ENCODE measurements around the gene OSBPL7. TPM values are rescaled to one million over a fixed set of nuclear protein-coding genes. Genes with fewer than 3 reads are reported as not detected.

Gene OSBPL7
- total RNA-seq, 1 donor from 2014 or later = 14.4 TPM

DNA sequence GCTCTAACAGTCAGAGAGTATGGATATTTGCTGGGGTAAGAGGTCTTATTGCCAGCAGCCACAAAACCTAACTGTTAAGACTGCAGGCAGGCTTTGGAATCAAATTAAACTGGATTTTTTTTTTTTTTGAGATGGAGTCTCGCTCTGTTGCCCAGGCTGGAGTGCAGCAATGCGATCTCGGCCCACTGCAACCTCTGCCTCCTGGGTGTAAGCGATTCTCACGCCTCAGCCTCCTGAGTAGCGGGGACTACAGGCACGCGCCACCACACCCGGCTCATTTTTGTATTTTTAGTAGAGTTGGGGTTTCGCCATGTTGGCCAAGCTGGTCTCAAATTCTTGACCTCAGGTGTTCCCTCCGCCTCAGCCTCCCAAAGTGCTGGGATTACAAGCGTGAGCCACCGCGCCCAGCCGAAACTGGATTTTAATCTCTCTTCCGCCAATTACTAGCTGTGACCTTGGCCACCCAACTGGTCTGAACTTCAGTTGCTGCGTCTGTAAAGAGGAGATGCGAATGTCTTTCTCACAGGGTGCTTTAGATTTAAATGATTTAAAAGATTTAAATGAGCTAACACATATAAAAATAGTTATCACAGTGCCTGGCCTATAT lies 8.9 kb upstream of the OSBPL7 start:
- intact Hi-C loops (cut with DNase I) = no loop called here
- Histone ChIP-seq H3K4me3 (peak overlapping the region; percentile 77), H3K27me3 (no peaks in the 10 kb centered on the region), H3K9me3 (no peaks in the 10 kb centered on the region), H3K27ac (peak overlapping the region; percentile 81), H3K36me3 (peaks cover 36% of the 10 kb centered on the region), H3K4me1 (peaks cover 23% of the 10 kb centered on the region)
- TF ChIP-seq, protein P1, sequence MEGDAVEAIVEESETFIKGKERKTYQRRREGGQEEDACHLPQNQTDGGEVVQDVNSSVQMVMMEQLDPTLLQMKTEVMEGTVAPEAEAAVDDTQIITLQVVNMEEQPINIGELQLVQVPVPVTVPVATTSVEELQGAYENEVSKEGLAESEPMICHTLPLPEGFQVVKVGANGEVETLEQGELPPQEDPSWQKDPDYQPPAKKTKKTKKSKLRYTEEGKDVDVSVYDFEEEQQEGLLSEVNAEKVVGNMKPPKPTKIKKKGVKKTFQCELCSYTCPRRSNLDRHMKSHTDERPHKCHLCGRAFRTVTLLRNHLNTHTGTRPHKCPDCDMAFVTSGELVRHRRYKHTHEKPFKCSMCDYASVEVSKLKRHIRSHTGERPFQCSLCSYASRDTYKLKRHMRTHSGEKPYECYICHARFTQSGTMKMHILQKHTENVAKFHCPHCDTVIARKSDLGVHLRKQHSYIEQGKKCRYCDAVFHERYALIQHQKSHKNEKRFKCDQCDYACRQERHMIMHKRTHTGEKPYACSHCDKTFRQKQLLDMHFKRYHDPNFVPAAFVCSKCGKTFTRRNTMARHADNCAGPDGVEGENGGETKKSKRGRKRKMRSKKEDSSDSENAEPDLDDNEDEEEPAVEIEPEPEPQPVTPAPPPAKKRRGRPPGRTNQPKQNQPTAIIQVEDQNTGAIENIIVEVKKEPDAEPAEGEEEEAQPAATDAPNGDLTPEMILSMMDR (IDR thresholded peaks at IDR 0.05) = no peak
- DNase-seq = no peak
- no peak for ATAC-seq

DNA sequence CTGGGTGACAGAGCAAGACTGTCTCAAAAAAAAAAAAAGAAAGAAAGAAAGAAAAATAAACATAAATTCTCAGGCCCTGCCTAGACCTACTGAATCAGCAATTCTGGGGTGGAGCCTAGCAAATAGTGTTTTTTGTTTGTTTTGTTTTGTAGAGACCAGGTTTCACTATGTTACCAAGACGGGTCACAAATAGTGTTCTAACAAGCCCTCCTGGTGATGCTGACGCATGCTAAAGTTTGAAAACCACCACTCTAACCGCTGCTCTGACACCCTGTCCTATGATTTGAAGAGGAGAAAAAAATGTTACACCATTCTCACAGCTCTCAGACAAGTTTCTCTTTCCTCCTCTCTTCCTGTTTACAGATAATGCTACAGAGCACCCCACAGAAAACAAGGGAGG lies 8.3 kb upstream of the OSBPL7 start:
- Histone ChIP-seq H3K4me1 (peaks cover 19% of the 10 kb centered on the region), H3K9me3 (no peaks in the 10 kb centered on the region), H3K4me3 (no peak overlapping the region), H3K36me3 (peaks cover 42% of the 10 kb centered on the region), H3K27me3 (no peaks in the 10 kb centered on the region), H3K27ac (peak overlapping the region; percentile 37)
- TF ChIP-seq, protein P1 (IDR thresholded peaks at IDR 0.05) = no peak
- DNase-seq = no peak
- intact Hi-C loops (cut with DNase I) = no loop called here
- no peak for ATAC-seq

DNA sequence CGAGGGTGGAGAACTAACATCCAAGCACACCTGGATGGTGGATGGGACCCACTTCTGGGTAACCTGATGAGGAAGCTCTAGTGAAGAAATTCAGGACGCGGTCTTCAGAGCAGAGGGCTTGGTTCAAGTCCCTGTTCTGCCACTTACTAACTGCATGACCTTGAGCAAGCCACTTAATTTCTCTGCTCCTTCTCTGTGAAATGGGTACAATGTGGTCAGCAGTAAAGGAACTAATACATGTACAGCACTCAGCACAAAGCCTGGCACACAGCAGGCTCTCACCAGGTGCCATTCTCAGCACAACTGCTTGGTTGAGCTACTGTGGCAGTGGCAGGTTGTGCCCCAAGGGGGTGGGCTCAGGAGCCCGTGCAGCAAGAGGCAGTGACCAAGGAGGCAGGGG lies 1.9 kb upstream of the OSBPL7 start:
- H3K27me3 ChIP-seq = no peaks in the 10 kb centered on the region
- no peak overlapping the region for H3K4me3 ChIP-seq
- H3K4me1 ChIP-seq = peaks cover 18% of the 10 kb centered on the region
- no peak for DNase-seq
- intact Hi-C loops (cut with DNase I) = no loop called here
- no peak for ATAC-seq
- peaks cover 55% of the 10 kb centered on the region for H3K36me3 ChIP-seq
- no peaks in the 10 kb centered on the region for H3K9me3 ChIP-seq
- TF ChIP-seq, protein P1 (IDR thresholded peaks at IDR 0.05) = no peak
- H3K27ac ChIP-seq = no peak overlapping the region

DNA sequence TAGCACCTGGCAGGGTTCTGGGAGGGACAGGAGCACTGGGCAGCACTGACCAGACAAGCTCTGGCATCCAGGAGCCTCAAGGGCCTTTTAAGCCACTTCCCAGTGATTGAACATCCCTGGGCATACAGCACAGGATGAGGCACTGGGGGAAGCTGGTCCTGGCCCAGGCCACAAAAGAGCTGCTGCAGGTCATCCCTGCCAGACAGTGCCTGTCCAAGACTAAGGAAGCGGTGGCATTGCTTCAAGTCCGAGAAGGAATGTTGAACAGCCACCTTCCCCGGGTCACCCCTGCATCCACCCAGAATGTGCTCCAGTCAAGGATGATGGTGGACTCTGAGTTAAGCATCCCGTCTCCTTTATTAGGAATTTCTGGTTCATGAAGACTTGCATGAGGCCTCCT lies 1.2 kb upstream of the OSBPL7 start:
- intact Hi-C loops (cut with DNase I) = no loop called here
- no peaks in the 10 kb centered on the region for H3K9me3 ChIP-seq
- H3K36me3 ChIP-seq = peaks cover 55% of the 10 kb centered on the region
- H3K27ac ChIP-seq = no peak overlapping the region
- TF ChIP-seq, protein P1 (IDR thresholded peaks at IDR 0.05) = no peak
- no peak for ATAC-seq
- no peak overlapping the region for H3K4me3 ChIP-seq
- H3K4me1 ChIP-seq = peaks cover 18% of the 10 kb centered on the region
- no peak for DNase-seq
- no peaks in the 10 kb centered on the region for H3K27me3 ChIP-seq

DNA sequence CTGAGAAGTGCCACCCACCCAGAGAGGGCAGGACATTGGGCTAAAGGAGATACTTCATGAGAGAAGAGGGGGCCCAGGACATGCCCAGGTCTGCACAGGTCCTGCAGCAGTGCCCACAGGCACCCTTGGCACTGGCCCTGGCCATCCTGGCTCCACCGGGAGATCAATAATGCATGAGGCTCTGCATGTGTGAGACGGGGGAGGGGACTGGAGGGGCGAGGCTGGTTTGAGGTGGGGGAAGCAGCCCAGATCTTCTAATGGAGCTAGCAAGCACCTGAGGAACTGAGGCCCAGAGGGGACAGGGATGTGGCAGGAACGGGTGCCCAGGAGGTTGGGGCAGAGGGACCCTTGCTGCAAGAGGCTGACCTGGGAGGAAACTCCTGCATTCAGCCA lies 567 bp downstream of the OSBPL7 start:
- Histone ChIP-seq H3K9me3 (no peaks in the 10 kb centered on the region), H3K4me3 (peak overlapping the region; percentile 67), H3K27me3 (no peaks in the 10 kb centered on the region), H3K36me3 (peaks cover 53% of the 10 kb centered on the region), H3K4me1 (peaks cover 18% of the 10 kb centered on the region), H3K27ac (peak overlapping the region; percentile 67)
- no peak for DNase-seq
- ATAC-seq = no peak
- intact Hi-C loops (cut with DNase I) = no loop called here
- TF ChIP-seq, protein P1 (IDR thresholded peaks at IDR 0.05) = no peak
